Measurements from ENCODE around the gene LPP.

Gene LPP

GRCh38 chr3:188169830-188170455, 16.0 kb downstream of the LPP start:
- DNase-seq (ENCODE audit: low read depth in 1 of 2, low spot score in 1 of 2) = no peak

GRCh38 chr3:188170461-188171459, 16.8 kb downstream of the LPP start:
- DNase-seq (ENCODE audit: low read depth in 1 of 2, low spot score in 1 of 2) = peak in 1 of 2 donors; percentile 45

GRCh38 chr3:188171682-188172467, 17.9 kb downstream of the LPP start:
- DNase-seq (ENCODE audit: low read depth in 1 of 2, low spot score in 1 of 2) = no peak

DNA sequence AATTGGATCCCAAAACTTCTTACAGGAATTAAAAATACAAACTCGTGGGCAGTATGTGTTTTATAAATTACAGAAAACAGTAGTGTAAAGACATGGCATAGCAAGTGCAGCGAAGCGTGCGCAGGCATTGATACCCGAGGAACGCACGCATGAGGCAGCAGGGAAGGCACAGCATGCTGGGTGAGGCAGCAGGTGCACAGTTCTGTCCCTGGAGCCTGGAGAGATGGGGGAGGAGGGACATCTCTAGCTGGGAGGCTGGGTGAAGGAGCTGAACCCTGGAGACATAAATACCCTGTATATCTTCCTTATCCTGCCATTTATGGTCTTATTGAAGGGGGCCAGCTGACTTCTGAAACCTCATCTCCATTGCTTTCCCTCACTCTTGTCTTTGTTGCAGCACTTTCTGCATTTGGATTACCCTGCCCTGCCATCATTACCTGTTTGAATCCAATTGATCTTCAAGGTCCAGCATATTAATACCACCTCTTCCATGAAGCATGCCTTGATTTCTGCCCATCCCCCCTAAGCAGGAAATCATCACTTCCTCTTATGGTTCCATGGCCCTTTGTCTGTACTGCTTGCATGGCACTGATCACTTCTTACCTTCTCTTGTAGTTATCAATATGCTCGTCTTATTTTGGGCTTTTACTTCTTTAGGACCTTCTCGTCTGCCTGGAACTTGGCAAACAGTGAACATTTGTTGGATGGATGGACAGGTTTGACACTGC, 20.5 kb downstream of the LPP start:
- no peak for DNase-seq (ENCODE audit: low read depth in 1 of 2, low spot score in 1 of 2)

DNA sequence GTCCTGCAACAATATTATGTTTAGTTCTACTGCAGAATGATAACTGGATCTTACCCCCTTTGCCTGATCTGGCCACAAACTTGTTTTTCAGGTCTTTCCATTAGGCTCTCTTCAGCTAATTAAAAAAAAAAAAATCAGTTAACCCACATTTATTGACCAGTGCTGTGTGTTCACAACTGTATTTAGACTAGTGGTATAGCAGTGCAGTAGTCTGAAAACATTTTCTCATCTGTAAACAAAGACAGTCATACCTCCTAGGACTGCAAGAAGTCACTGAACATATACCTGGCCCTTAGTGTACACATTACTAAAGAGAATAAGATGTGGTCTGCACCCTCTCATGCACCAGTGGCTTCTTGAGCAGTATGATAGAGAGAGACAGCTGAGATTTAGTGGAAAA, 22.5 kb downstream of the LPP start:
- DNase-seq (ENCODE audit: low read depth in 1 of 2, low spot score in 1 of 2) = no peak

DNA sequence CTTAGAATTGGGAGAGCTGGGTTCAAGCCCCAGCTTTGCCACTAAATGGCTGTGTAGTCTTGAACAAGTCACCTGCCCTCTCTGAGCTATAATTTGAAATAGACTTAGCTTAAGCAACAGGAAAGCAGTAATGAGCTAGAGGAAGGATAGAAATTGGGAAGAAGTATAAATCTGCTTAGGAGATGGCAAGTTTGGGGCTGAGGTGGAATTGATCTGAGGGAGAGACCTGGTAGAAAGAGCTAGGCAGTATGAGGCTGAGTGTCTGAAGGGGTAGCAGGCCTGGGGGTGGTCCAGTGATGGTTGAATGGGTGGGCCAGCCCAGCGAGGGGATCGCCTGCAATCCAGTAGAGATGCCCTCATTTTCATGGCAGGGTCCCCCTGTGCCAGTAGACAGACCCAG, 22.9 kb downstream of the LPP start:
- DNase-seq (ENCODE audit: low read depth in 1 of 2, low spot score in 1 of 2) = no peak

DNA sequence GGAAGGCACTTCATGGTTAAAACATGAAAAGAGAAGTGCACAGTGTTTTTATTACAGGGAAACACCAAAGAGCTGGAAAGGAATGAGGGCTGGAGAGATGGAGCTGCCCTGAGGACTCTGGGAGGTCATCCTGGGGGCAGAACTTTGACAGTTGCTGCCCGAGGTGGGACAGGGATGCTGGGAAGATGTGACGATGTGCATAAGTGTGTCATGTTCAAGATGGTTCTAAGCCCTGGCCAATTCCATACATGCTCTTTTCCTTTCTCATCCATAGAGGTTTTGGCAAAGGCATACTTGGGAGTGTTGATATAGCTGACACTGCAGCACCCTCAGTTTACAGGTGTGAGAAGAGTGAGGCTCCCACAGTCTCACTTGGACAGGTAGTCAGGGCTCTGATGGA, 23.8 kb downstream of the LPP start:
- DNase-seq (ENCODE audit: low read depth in 1 of 2, low spot score in 1 of 2) = no peak

DNA sequence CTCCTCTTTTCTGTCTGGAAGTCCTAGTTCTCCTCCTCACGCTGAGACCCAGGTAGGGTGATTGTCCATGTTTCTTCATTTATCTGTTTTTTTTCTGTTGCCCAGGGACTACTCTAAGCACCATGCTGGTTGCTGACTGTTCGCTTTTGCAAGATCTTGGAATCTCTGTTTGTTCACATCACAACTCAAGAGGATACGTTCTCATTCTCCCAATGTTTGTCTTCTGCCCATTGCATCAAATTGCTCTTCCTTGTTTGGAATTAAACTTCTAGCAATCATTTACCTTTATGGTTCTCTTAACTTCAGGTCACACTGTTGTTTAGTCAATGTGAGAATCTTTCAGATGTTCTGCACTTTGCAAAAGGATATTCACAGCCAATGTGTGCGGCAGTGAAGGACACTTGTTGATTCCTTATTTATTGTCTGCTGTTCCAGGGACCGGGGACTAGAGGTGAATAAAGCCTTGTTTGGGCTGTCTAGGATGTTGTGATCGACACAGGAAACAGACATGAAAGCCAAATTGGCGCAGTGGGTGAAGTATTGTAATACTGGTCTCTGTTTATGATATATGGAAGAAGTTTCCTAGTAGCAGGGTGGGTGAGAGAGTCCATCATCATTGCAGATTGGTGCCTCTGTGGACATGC, 24.5 kb downstream of the LPP start:
- no peak for DNase-seq (ENCODE audit: low read depth in 1 of 2, low spot score in 1 of 2)

- DNase-seq (ENCODE audit: low read depth in 1 of 2, low spot score in 1 of 2) = no peak
These were observed 25.3 kb downstream of the LPP start for GRCh38 chr3:188179006-188179966.

DNA sequence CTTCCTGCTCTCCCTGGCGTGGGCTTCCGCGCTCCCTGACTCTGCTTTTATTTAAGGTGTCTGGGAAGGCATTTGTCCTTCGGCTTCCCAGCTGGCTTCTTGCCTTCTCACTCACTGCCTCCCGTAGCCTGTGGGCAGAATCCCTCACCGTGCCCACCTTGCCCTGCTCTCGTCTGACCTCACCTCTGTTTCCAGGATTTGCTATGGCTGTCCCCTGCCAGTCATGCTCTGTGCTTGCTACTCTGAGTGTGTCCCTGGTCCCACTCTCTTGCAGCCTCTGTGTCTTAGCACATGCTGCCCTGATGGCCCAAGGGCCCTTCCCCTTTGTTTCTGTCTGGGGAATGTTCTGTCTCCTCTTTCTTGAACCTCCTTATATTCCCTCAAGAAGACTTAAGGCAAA, 26.2 kb downstream of the LPP start:
- no peak for DNase-seq (ENCODE audit: low read depth in 1 of 2, low spot score in 1 of 2)

- no peak for DNase-seq (ENCODE audit: low read depth in 1 of 2, low spot score in 1 of 2)
These were observed 29.5 kb downstream of the LPP start for GRCh38 chr3:188183452-188183851.

GRCh38 chr3:188184160-188184559, 30.2 kb downstream of the LPP start:
- DNase-seq (ENCODE audit: low read depth in 1 of 2, low spot score in 1 of 2) = no peak

GRCh38 chr3:188184649-188185048, 30.7 kb downstream of the LPP start:
- DNase-seq (ENCODE audit: low read depth in 1 of 2, low spot score in 1 of 2) = no peak

- DNase-seq (ENCODE audit: low read depth in 1 of 2, low spot score in 1 of 2) = no peak
These were observed 31.8 kb downstream of the LPP start for GRCh38 chr3:188185717-188186251.

- no peak for DNase-seq (ENCODE audit: low read depth in 1 of 2, low spot score in 1 of 2)
These were observed 33.1 kb downstream of the LPP start for GRCh38 chr3:188187053-188187452.

DNA sequence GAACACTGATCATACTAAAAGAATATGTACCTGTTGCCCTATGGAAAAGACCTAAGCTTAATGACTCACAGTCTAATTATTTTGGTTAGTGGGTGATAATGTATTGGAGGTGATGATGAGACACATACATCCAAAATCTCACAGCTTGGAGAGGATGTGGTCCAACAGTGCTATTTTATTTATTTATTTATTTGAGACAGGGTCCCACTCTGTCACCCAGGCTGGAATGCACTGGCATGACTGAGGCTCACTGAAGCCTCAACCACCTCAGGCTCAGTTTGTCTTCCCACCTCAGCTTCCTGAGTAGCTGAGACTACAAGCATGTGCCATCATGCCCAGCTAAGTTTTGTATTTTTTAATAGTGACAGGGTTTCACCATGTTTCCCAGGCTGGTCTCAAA, 35.0 kb downstream of the LPP start:
- no peak for DNase-seq (ENCODE audit: low read depth in 1 of 2, low spot score in 1 of 2)

- no peak for DNase-seq (ENCODE audit: low read depth in 1 of 2, low spot score in 1 of 2)
These were observed 37.5 kb downstream of the LPP start for GRCh38 chr3:188191460-188191859.

DNA sequence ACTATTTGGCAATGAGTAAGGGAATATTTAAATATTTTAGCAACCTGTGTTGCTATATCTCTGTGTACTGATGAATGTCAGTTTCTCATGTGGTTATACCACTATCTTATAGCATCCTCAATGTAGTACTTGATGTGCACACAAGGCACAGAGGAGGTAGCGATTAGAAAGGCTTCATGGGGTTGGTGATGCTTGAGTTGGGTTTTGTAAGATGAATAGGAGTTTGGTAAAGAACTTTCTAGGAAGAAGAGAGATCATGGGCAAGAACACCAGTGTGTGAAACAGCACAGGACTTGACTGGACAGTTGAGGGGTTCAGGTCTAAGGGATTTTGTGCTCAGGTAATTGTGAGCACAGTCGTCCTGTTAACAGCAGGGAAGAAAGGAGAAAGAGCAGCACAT, 38.1 kb downstream of the LPP start:
- no peak for DNase-seq (ENCODE audit: low read depth in 1 of 2, low spot score in 1 of 2)

DNA sequence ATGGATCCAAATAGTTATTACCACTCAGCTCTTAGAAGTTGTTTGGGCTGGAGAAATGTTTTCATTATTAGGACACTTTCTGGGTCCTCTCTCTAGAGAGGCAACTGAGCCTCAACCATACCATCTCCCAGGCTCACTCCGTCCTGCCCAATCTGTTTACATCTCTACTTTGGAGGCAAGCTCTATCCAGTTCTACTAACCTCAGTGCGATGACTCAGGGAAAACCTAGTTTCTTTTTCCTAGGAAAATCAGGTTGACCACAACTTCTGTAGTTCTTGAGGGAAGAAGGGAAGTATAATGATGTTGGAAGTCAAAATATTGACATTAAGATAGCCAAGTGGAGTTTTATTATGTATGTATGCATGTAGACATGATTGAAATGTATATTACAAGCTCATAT, 40.4 kb downstream of the LPP start:
- DNase-seq (ENCODE audit: low read depth in 1 of 2, low spot score in 1 of 2) = no peak

Data from stimulated activated CD4-positive, alpha-beta T cell treated with anti-CD3 and anti-CD28 coated beads, Interleukin-15, amount 100 ng/mL, for 1 hour (primary cell).